ENCODE results near the gene GLCE.

GLCE gene

DNA sequence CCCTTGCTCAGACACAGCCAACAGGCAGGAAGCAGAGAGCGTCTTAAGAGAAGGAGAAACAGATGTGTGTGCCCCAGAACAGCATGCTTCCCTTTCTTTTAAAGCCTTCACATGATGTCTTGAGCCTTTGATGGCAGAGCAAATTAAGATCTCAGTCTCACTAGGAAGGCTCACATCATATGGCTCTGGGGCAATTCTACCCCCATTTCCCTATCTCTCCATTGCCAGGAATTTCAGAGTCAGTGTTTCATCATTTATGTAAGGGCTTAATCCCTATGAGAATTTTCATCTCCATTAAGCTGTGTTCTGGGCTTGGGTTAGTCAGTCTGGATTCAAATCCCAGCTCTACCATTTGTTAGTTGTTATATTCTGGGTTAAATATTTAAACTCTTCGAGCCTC, 41.4 kb upstream of the GLCE start:
- no peak overlapping the region for H3K4me3 ChIP-seq (ENCODE audit: control insufficient read depth, low read depth, low read length)
- DNase-seq (ENCODE audit: low read depth), result no peak
- TF ChIP-seq, protein P1, sequence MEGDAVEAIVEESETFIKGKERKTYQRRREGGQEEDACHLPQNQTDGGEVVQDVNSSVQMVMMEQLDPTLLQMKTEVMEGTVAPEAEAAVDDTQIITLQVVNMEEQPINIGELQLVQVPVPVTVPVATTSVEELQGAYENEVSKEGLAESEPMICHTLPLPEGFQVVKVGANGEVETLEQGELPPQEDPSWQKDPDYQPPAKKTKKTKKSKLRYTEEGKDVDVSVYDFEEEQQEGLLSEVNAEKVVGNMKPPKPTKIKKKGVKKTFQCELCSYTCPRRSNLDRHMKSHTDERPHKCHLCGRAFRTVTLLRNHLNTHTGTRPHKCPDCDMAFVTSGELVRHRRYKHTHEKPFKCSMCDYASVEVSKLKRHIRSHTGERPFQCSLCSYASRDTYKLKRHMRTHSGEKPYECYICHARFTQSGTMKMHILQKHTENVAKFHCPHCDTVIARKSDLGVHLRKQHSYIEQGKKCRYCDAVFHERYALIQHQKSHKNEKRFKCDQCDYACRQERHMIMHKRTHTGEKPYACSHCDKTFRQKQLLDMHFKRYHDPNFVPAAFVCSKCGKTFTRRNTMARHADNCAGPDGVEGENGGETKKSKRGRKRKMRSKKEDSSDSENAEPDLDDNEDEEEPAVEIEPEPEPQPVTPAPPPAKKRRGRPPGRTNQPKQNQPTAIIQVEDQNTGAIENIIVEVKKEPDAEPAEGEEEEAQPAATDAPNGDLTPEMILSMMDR (IDR thresholded peaks at IDR 0.05; ENCODE audit: control insufficient read depth, insufficient read depth, low read depth, low read length, missing control alignments), result no peak

DNA sequence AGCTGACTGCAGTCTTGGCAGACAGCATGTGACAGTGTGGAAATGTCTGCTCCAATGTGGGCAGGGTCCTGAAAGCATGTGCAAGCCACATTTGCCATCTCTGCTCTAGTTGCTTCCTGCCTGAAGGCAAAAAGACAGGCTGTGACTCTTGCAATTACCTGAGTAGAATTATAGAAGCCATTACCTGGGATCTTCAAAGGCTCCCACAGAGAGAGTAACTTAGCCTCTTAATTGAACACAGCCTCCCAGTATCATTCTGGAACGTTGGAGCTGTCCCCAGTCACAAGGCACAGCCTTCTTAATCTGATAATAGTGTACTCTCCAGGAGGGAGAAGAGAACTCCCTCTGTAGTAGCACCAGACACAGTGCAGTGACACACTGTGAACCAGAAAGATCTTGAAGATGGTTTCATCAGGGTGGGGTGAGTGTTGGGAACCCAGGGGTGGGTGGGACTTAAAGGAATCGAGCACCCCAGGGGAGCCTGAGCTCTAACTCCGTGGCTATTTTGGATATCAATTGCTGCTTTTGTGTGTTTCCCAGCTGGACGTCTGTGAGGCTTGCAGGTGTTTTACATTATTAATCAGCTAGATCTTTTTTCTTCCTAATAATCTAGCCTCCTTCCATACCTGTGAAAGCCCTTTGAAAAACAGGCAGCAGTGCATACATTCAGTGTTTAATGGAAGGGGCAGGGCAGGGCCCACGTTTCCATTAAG, 40.6 kb upstream of the GLCE start:
- DNase-seq (ENCODE audit: low read depth), result no peak
- H3K4me3 ChIP-seq (ENCODE audit: control insufficient read depth, low read depth, low read length), result no peak overlapping the region
- TF ChIP-seq, protein P1 (IDR thresholded peaks at IDR 0.05; ENCODE audit: control insufficient read depth, insufficient read depth, low read depth, low read length, missing control alignments), result no peak

DNA sequence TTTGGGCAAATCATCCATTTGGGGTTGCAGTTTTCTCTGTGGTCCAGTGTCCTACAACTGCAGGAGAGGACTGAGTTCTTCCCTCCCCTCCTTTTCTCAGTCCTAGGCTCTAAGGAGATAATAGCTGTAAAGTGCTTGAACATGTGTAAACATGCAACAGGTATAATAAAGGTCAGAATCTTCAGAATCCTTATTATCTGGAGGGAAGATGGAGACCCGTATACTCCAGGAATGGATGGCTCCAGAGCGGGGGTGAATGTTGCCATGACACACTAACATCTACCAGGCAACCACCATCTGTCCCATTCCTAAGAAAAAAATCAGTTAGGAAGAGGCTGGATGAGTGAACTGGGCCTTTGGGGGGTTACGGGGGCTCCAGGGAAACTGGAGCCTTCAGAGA, 39.7 kb upstream of the GLCE start:
- TF ChIP-seq, protein P1 (IDR thresholded peaks at IDR 0.05; ENCODE audit: control insufficient read depth, insufficient read depth, low read depth, low read length, missing control alignments), result no peak

DNA sequence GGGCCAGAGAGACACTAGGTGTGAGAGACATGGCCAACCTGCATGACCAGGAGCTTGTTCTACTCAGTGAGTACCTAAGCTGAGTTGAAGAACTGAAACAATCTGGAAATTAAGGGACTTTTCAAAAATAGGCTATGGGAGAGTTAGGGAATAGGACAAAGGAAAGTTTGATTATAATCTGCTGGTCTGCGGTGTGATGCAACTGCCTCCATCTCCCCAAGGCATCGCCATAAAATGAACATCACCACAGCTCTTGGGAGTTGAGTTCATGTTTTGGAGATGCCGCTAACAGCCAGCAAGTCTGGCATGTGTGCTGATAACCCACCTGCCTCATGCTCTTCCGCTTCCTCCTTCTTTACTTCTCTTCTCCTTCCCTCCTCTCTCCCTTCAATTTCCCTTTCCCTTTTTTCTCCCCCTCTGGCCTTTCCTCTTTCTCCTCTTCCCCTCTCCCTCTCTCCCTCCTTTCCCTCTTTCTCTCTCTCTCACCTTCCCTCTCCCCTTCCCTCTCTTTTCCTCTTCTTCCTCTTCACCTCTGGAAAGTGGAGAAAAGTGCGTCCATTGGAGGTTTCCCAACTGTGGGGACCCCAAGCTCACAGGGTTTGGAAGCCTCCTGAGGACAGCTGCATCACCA, 39.1 kb upstream of the GLCE start:
- TF ChIP-seq, protein P1 (IDR thresholded peaks at IDR 0.05; ENCODE audit: control insufficient read depth, insufficient read depth, low read depth, low read length, missing control alignments), result no peak
- no peak overlapping the region for H3K4me3 ChIP-seq (ENCODE audit: control insufficient read depth, low read depth, low read length)
- no peak for DNase-seq (ENCODE audit: low read depth)

More for the DNA sequence above, 39.7 kb upstream of the GLCE start:
- no peak overlapping the region for H3K4me3 ChIP-seq (ENCODE audit: control insufficient read depth, low read depth, low read length)
- no peak for DNase-seq (ENCODE audit: low read depth)

DNA sequence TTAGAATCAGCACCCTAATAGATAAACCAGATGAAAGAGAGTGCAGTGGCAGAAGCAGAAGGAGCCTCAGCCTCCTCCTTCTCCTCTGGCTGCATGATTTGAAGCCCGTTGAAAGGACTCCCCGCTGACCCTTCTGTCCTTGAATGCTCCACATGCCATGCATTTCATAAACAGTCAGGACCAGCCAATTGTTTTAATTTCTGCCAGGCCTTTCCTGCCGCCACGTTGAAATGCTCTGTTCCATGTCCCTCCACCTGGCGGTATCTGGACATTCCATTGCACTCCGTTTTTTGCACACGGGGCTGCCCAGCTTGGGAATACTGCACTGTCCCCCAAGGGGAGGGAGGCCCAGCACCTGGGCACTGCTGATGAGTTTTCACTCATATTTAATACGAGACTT, 35.2 kb upstream of the GLCE start:
- TF ChIP-seq, protein P1 (IDR thresholded peaks at IDR 0.05; ENCODE audit: control insufficient read depth, insufficient read depth, low read depth, low read length, missing control alignments), result no peak
- no peak overlapping the region for H3K4me3 ChIP-seq (ENCODE audit: control insufficient read depth, low read depth, low read length)
- DNase-seq (ENCODE audit: low read depth), result no peak

DNA sequence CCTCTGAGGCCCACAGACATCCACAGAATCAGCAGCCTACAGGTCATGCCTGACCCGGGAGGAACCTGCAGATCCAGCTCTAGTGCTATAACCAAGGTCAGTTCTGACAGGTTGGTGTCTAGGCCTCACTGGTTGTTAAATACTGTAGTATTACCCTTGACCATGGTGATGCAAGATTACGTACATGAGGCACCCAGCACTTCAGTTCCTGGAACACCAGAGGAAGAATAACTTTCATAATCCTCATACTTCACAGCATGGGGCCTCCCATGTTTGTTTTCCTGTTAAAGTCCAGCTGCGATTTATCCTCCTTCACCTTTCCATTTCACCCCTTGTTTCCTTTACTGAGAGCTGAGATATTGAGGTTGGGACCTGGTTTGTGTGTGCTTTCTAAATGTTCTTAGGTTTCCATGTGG, 34.4 kb upstream of the GLCE start:
- peak; percentile 23 for DNase-seq (ENCODE audit: low read depth)
- TF ChIP-seq, protein P1 (IDR thresholded peaks at IDR 0.05; ENCODE audit: control insufficient read depth, insufficient read depth, low read depth, low read length, missing control alignments), result no peak
- H3K4me3 ChIP-seq (ENCODE audit: control insufficient read depth, low read depth, low read length), result no peak overlapping the region

Measured in AG09309 (cell line).